ENCODE data around the gene HECA.
"Not testable (repeated sequence)": the region's sequence is repeated elsewhere in the genome, so short reads cannot be mapped to it uniquely, and the experiment has no call there.

The HECA gene

GRCh38 chr6:139134817-139135577, at the start of gene HECA:
Gene HECA, plus strand, starts transcription at chr6:139135080. Its CDS starts 317 bp downstream, at chr6:139135397.
- peak; percentile 98 for DNase-seq

- no peak for DNase-seq
These were observed 43.1 kb upstream of the HECA start for GRCh38 chr6:139091826-139092225.

- DNase-seq = no peak
These were observed 34.9 kb upstream of the HECA start for GRCh38 chr6:139099984-139100383.

- DNase-seq = no peak
These were observed 27.8 kb upstream of the HECA start for GRCh38 chr6:139107051-139107450.

GRCh38 chr6:139108378-139108777, 26.5 kb upstream of the HECA start:
- no peak for DNase-seq

GRCh38 chr6:139109558-139109957, 25.3 kb upstream of the HECA start:
- no peak for DNase-seq

GRCh38 chr6:139112146-139112545, 22.7 kb upstream of the HECA start:
- no peak for DNase-seq

GRCh38 chr6:139112561-139112960, 22.3 kb upstream of the HECA start:
- no peak for DNase-seq

GRCh38 chr6:139114746-139115145, 20.1 kb upstream of the HECA start:
- no peak for DNase-seq

GRCh38 chr6:139115989-139116758, 18.7 kb upstream of the HECA start:
- no peak for DNase-seq

GRCh38 chr6:139117734-139118133, 17.1 kb upstream of the HECA start:
- no peak for DNase-seq

- DNase-seq = no peak
These were observed 15.3 kb upstream of the HECA start for GRCh38 chr6:139119552-139119951.

- not testable (repeated sequence) for DNase-seq
These were observed 12.1 kb upstream of the HECA start for GRCh38 chr6:139122823-139123222.

- peak; percentile 62 for DNase-seq
These were observed 9.8 kb upstream of the HECA start for GRCh38 chr6:139124887-139125672.

GRCh38 chr6:139126255-139126654, 8.6 kb upstream of the HECA start:
- DNase-seq = peak; percentile 50

- no peak for DNase-seq
These were observed 7.9 kb upstream of the HECA start for GRCh38 chr6:139126931-139127330.

GRCh38 chr6:139129284-139129683, 5.6 kb upstream of the HECA start:
- DNase-seq = peak; percentile 60

- DNase-seq = no peak
These were observed 3.1 kb upstream of the HECA start for GRCh38 chr6:139131736-139132280.

GRCh38 chr6:139133262-139134063, 1.4 kb upstream of the HECA start:
- DNase-seq = no peak

GRCh38 chr6:139134064-139134395, 850 bp upstream of the HECA start:
- DNase-seq = no peak

GRCh38 chr6:139135578-139136545, 982 bp downstream of the HECA start:
- peak; percentile 75 for DNase-seq
